ENCODE results near the gene GBX1. TPM values are rescaled to one million over a fixed set of nuclear protein-coding genes. Genes with fewer than 3 reads are reported as not detected.

Gene GBX1
- total RNA-seq, 1 experiment from 2014 or later: not detected

DNA sequence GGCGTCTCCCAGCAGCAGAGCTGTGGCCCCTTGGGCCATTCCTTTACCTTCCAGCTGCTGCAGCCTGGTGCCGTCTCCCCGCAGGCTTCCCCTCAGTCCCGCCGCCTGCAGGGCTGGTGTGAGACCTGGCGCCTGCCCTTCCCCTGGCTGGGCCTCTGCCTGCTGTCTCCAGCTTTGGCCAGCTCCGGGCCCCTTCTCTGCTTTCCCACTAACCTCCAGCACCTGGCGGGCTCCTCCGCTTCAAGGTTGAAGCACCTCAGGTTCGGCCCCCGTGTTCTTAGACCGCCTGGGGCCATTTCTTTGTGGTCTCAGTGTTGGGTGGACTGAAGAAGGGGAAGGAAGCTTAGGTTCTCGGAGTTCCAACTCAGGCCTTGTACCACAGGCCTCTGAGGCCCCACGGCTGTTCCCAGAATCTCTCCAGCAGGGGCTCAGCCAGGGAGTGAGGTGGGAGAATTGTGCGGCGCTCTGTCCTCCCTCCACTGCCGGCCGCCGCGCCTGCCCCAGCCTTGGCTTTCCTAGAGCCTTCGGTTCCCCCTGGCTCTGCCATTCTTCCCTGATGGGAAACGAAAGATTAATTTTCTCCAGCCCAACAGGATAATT lies 30.3 kb downstream of the GBX1 start:
- Histone ChIP-seq H3K4me1 (ENCODE audit: low read length) (no peaks in the 10 kb centered on the region), H3K9me2 (replicated peaks; ENCODE audit: insufficient read depth, low read length) (no peaks in the 10 kb centered on the region), H3K36me3 (ENCODE audit: insufficient read depth, low read length) (no peaks in the 10 kb centered on the region), H4K20me1 (ENCODE audit: insufficient read depth, low read depth, low read length) (no peaks in the 10 kb centered on the region; the same call in 1 of the 2 replicates), H2AFZ (ENCODE audit: low read length) (no peak overlapping the region), H3K4me2 (ENCODE audit: low read depth, low read length, poor library complexity, severe bottlenecking) (no peak overlapping the region), H3K9ac (ENCODE audit: low read length) (no peak overlapping the region), H3K27me3 (ENCODE audit: low read length) (no peaks in the 10 kb centered on the region), H3K79me2 (ENCODE audit: low read length) (no peaks in the 10 kb centered on the region), H3K27ac (ENCODE audit: low read length) (no peak overlapping the region), H3K9me3 (ENCODE audit: low read length) (no peaks in the 10 kb centered on the region), H3K4me3 (ENCODE audit: low read length) (no peak overlapping the region)
- no peak for DNase-seq

DNA sequence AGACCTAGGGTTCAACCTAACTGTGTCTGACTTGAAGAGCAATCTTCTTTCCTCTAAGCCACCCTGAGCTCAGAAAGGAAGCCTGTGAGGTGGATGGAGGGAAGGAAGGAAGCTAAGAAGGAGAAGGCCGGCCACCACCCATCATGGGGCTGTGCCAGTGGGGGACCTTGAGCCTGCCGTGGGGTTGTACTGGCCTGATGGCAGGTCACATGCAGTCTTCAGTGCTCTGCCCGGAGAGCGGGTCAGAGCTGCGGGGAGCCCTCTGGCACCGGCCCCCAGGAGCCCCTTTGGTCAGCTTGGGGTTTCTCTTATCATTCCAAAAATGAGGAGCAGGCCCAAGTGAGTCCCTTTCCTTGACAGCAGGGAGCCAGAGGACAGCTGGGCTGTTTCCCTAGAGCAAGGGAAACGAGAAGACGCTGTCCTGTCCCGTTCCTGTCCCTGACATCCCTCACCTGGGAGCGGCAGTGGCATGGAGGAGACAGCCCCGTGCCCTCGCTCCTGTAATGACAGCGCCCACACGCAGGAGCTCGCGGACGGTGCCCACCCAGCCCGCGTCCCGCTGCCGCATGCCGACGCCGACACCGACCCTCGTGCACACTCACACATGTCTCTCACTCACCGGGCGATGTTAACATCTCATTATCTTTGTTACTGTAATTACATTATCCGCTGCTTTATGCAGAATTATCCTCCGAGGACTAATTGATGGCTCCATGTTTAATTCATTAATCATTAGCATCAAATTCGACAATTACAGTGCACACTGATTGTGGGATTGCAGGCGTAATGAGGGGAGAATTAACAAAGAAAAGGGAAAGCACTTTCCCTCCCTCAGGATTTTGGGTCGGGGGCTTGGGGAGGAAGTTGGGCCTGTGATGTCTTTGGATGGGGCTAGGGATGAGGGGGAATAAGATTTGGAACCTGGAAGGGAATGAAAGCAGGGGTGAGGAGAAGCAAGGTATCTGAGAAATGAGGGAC lies 31.3 kb downstream of the GBX1 start:
- Histone ChIP-seq H3K4me3 (ENCODE audit: low read length) (no peak overlapping the region), H3K4me2 (ENCODE audit: low read depth, low read length, poor library complexity, severe bottlenecking) (no peak overlapping the region), H3K27me3 (ENCODE audit: low read length) (no peaks in the 10 kb centered on the region), H3K4me1 (ENCODE audit: low read length) (no peaks in the 10 kb centered on the region), H3K79me2 (ENCODE audit: low read length) (no peaks in the 10 kb centered on the region), H3K9me3 (ENCODE audit: low read length) (no peaks in the 10 kb centered on the region), H2AFZ (ENCODE audit: low read length) (no peak overlapping the region), H3K36me3 (ENCODE audit: insufficient read depth, low read length) (no peaks in the 10 kb centered on the region), H3K9ac (ENCODE audit: low read length) (no peak overlapping the region), H3K9me2 (replicated peaks; ENCODE audit: insufficient read depth, low read length) (no peaks in the 10 kb centered on the region), H4K20me1 (ENCODE audit: insufficient read depth, low read depth, low read length) (no peaks in the 10 kb centered on the region; the same call in 1 of the 2 replicates), H3K27ac (ENCODE audit: low read length) (no peak overlapping the region)
- DNase-seq: no peak

DNA sequence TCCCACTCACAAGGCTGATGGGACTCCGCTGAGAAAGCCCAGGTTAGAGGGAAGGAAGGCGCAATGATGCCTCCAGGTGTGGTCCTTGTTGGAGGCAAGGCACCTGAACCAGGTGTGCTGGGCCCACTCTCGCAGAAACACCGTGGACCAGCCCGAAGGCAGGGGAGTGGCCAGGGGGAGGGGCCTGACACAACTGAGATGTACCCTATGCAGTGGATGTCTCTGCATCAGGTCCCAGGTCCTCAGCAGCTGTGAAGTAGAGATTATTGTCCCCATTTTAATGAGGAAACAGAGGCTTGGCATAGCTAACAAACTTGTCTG lies 32.0 kb downstream of the GBX1 start:
- Histone ChIP-seq H3K27ac (ENCODE audit: low read length) (no peak overlapping the region), H3K79me2 (ENCODE audit: low read length) (no peaks in the 10 kb centered on the region), H3K4me1 (ENCODE audit: low read length) (no peaks in the 10 kb centered on the region), H3K36me3 (ENCODE audit: insufficient read depth, low read length) (no peaks in the 10 kb centered on the region), H3K27me3 (ENCODE audit: low read length) (no peaks in the 10 kb centered on the region), H4K20me1 (ENCODE audit: insufficient read depth, low read depth, low read length) (no peaks in the 10 kb centered on the region; the same call in 1 of the 2 replicates), H3K9ac (ENCODE audit: low read length) (no peak overlapping the region), H2AFZ (ENCODE audit: low read length) (no peak overlapping the region), H3K4me3 (ENCODE audit: low read length) (no peak overlapping the region), H3K9me2 (replicated peaks; ENCODE audit: insufficient read depth, low read length) (no peaks in the 10 kb centered on the region), H3K9me3 (ENCODE audit: low read length) (no peaks in the 10 kb centered on the region), H3K4me2 (ENCODE audit: low read depth, low read length, poor library complexity, severe bottlenecking) (no peak overlapping the region)
- no peak for DNase-seq

DNA sequence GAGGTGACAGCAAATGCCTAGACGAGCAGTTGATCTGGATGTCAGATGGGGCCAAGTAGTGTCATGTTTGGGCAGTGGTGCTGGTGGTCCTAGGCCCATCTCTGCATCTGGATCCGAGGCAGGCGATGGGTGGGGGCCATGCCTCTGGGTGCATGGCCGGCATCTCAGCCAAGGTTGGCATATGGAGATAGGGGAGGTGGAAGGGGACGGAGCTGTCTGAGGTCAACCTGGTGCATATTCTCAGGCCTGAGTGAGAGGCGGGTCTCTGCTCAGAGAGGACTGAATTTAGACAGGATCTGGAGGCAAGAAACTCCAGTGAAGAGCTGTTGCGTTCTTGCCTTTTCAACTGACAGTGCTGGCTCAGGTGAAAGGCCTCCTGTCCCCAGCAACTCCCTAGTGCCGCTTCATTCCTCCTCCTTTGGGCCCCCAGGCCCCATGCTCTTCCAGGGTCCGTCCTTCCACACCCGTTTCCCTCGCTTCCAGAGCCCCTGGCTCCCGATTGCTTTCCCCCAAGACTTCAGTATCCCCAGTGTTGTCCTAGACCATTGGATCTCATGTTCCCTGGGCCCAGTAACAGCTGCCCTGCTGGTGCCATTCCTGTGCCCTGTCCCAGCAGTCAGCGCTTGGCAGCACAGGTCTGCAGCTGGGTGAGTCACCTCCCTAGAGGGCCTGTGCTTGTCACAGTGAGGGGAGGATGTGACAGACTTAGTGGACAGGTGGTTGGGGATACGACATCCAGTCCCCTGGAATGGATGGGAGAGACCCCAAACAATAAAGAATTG lies 32.6 kb downstream of the GBX1 start:
- no peaks in the 10 kb centered on the region for H3K27me3 ChIP-seq (ENCODE audit: low read length)
- H3K9me2 ChIP-seq (replicated peaks; ENCODE audit: insufficient read depth, low read length): no peaks in the 10 kb centered on the region

DNA sequence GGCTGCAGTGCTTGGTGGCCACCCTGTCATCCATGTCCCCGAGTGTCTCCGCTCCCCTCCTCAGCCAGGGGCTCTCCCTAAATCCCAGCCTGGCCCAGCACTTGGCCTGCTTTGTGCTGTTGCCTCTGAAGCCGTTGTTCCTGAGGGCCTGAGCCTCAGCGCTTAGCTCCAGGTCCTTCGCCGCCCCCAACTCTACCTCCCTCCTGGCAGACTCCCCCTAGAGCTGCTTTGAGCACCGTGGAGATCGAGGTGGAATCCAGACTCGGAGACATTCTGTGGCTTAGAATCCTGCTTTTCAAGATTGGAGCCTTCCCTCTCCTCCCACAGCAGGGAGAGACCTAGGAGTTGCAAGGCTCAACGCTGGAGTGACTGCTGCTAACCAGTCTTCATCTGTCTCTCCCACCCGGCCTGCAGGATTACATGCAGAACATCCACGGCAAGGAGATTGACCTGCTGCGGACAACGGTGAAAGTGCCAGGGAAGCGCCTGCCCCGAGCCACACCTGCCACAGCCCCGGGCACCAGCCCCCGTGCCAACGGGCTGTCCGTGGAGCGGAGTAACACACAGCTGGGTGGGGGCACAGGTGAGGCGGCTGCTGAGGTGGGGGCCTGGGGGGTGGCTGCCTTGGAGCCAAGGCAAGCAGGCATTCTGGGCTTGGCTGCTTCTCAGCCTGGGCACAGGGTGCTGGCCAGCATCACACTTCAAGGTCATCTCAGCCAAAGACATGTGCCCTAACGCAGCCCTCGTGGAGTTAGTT lies 33.3 kb downstream of the GBX1 start:
- H3K27ac ChIP-seq (ENCODE audit: low read length): no peak overlapping the region
- H3K4me3 ChIP-seq (ENCODE audit: low read length): no peak overlapping the region
- H2AFZ ChIP-seq (ENCODE audit: low read length): no peak overlapping the region
- H3K79me2 ChIP-seq (ENCODE audit: low read length): no peaks in the 10 kb centered on the region
- H3K9ac ChIP-seq (ENCODE audit: low read length): no peak overlapping the region
- no peaks in the 10 kb centered on the region for H3K4me1 ChIP-seq (ENCODE audit: low read length)
- H3K4me2 ChIP-seq (ENCODE audit: low read depth, low read length, poor library complexity, severe bottlenecking): no peak overlapping the region
- H3K9me3 ChIP-seq (ENCODE audit: low read length): no peaks in the 10 kb centered on the region
- no peaks in the 10 kb centered on the region for H3K9me2 ChIP-seq (replicated peaks; ENCODE audit: insufficient read depth, low read length)
- H3K27me3 ChIP-seq (ENCODE audit: low read length): no peaks in the 10 kb centered on the region
- no peaks in the 10 kb centered on the region for H4K20me1 ChIP-seq (ENCODE audit: insufficient read depth, low read depth, low read length)
- no peak for DNase-seq
- H3K36me3 ChIP-seq (ENCODE audit: insufficient read depth, low read length): no peaks in the 10 kb centered on the region

More for the DNA sequence above, 32.6 kb downstream of the GBX1 start:
- Histone ChIP-seq H3K27ac (ENCODE audit: low read length) (no peak overlapping the region), H3K79me2 (ENCODE audit: low read length) (no peaks in the 10 kb centered on the region), H3K9me3 (ENCODE audit: low read length) (no peaks in the 10 kb centered on the region), H2AFZ (ENCODE audit: low read length) (no peak overlapping the region), H4K20me1 (ENCODE audit: insufficient read depth, low read depth, low read length) (no peaks in the 10 kb centered on the region), H3K9ac (ENCODE audit: low read length) (no peak overlapping the region), H3K4me2 (ENCODE audit: low read depth, low read length, poor library complexity, severe bottlenecking) (no peak overlapping the region), H3K4me3 (ENCODE audit: low read length) (no peak overlapping the region), H3K36me3 (ENCODE audit: insufficient read depth, low read length) (no peaks in the 10 kb centered on the region), H3K4me1 (ENCODE audit: low read length) (no peaks in the 10 kb centered on the region)
- no peak for DNase-seq

DNA sequence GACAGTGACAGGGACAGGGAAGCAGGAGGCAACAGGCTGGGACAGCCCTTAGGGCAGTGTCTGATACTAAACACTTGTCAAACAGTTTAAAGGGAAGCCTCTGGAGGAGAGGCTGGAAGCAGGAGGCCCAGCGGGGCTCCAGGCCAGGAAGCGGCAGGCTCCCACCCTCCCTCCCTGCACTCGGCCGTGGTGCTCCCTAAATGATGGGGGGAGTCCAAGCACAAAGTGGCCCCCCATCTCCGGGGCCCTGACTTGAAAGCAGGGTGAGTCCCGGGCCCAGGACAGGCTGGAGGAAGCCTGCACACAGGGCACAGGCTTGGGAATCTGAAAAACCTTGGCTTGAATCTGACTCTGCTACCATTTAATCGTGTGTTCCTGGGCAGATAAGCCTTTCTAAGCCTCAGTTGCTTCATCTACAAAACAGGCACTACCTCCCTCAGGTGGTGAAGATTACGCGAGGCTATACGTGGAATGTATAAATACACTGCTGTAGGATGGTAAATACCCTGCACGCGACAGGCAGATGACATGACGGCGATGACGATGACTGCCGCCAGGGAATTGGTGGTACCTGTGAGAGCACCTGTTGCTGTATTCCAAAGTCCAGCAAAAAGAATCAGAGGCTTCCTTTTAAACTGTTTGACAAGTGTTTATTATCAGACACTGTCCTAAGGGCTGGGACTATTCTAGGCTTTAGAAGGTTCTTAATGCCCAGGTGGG lies 34.1 kb downstream of the GBX1 start:
- Histone ChIP-seq H3K9me3 (ENCODE audit: low read length) (no peaks in the 10 kb centered on the region), H3K9ac (ENCODE audit: low read length) (no peak overlapping the region), H3K27ac (ENCODE audit: low read length) (no peak overlapping the region), H3K4me3 (ENCODE audit: low read length) (no peak overlapping the region), H3K4me2 (ENCODE audit: low read depth, low read length, poor library complexity, severe bottlenecking) (no peak overlapping the region), H3K36me3 (ENCODE audit: insufficient read depth, low read length) (no peaks in the 10 kb centered on the region), H3K4me1 (ENCODE audit: low read length) (no peaks in the 10 kb centered on the region), H3K79me2 (ENCODE audit: low read length) (no peaks in the 10 kb centered on the region), H3K9me2 (replicated peaks; ENCODE audit: insufficient read depth, low read length) (no peaks in the 10 kb centered on the region), H4K20me1 (ENCODE audit: insufficient read depth, low read depth, low read length) (no peaks in the 10 kb centered on the region), H3K27me3 (ENCODE audit: low read length) (no peaks in the 10 kb centered on the region), H2AFZ (ENCODE audit: low read length) (no peak overlapping the region)
- DNase-seq: no peak

DNA sequence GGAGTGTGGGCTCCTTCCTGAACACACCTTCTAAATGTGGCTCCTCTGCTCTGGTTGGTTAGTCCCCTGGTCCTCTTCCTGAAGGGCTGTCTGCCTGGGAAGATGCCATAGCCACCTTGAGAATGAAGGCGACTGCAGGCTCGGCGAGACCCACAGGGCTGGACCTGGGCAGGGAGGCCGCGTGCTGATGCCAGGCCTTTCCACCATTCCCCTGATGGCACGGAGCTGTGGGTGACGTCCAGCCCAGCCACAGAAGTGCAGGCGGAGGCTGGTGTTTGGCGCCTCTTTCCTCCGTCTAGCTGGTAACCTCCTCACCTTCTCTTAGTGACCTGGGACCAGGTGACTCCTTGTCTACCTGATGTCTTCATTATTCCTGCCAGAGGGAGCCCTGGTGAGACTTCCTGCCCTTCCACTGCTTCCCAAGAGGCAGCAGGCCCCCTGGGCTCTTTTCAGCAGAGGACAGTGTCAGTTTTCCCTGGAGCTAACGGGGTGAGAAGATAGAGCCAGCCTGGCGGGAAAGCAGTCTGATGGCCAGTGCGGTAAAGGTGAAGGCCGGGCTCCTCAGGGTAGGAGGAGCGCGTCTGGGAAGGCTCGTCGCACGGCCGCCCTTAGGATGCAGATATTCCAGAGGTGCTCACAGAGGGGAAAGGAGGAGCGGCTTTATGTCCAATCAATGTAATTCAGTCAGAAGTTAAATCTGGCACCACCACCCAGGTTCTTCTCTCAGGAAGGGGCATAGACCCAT lies 34.9 kb downstream of the GBX1 start:
- no peaks in the 10 kb centered on the region for H3K4me1 ChIP-seq (ENCODE audit: low read length)
- DNase-seq: no peak
- no peaks in the 10 kb centered on the region for H3K36me3 ChIP-seq (ENCODE audit: insufficient read depth, low read length)
- H3K4me2 ChIP-seq (ENCODE audit: low read depth, low read length, poor library complexity, severe bottlenecking): no peak overlapping the region
- no peak overlapping the region for H3K9ac ChIP-seq (ENCODE audit: low read length)
- no peak overlapping the region for H3K4me3 ChIP-seq (ENCODE audit: low read length)
- no peaks in the 10 kb centered on the region for H3K9me2 ChIP-seq (replicated peaks; ENCODE audit: insufficient read depth, low read length)
- H3K79me2 ChIP-seq (ENCODE audit: low read length): no peaks in the 10 kb centered on the region
- no peaks in the 10 kb centered on the region for H3K27me3 ChIP-seq (ENCODE audit: low read length)
- H3K27ac ChIP-seq (ENCODE audit: low read length): no peak overlapping the region
- H3K9me3 ChIP-seq (ENCODE audit: low read length): no peaks in the 10 kb centered on the region
- H2AFZ ChIP-seq (ENCODE audit: low read length): no peak overlapping the region
- H4K20me1 ChIP-seq (ENCODE audit: insufficient read depth, low read depth, low read length): no peaks in the 10 kb centered on the region

Measured in Karpas-422 (cell line).